ENCODE measurements around the gene TMC8.

The TMC8 gene

GRCh38 chr17:78154903-78155811 lies 24.6 kb downstream of the TMC8 start:
- no peak for TF ChIP-seq CTCF (IDR thresholded peaks at IDR 0.05; ENCODE audit: low read depth, low read length)
- DNase-seq (ENCODE audit: extremely low read depth, low read depth): no peak

- no peak for DNase-seq (ENCODE audit: extremely low read depth, low read depth)
- TF ChIP-seq CTCF (IDR thresholded peaks at IDR 0.05; ENCODE audit: low read depth, low read length): no peak
Measured at GRCh38 chr17:78159575-78160158, 29.1 kb downstream of the TMC8 start.

- DNase-seq (ENCODE audit: extremely low read depth, low read depth): no peak
- no peak for TF ChIP-seq CTCF (IDR thresholded peaks at IDR 0.05; ENCODE audit: low read depth, low read length)
Measured at GRCh38 chr17:78163881-78164747, 33.5 kb downstream of the TMC8 start.

GRCh38 chr17:78164748-78165607 lies 34.4 kb downstream of the TMC8 start:
- DNase-seq (ENCODE audit: extremely low read depth, low read depth): no peak
- no peak for TF ChIP-seq CTCF (IDR thresholded peaks at IDR 0.05; ENCODE audit: low read depth, low read length)

GRCh38 chr17:78166416-78166815 lies 35.8 kb downstream of the TMC8 start:
- no peak for TF ChIP-seq CTCF (IDR thresholded peaks at IDR 0.05; ENCODE audit: low read depth, low read length)
- no peak for DNase-seq (ENCODE audit: extremely low read depth, low read depth)

- no peak for TF ChIP-seq CTCF (IDR thresholded peaks at IDR 0.05; ENCODE audit: low read depth, low read length)
- DNase-seq (ENCODE audit: extremely low read depth, low read depth): no peak
Measured at GRCh38 chr17:78168242-78168902, 37.8 kb downstream of the TMC8 start, which contains the start of gene SYNGR2. TSS of gene SYNGR2 (plus strand) at chr17:78168581. CDS start at chr17:78168617, 36 bp downstream.

Data from AG09319 (cell line).